ENCODE results near the gene TFF1.

The TFF1 gene

DNA sequence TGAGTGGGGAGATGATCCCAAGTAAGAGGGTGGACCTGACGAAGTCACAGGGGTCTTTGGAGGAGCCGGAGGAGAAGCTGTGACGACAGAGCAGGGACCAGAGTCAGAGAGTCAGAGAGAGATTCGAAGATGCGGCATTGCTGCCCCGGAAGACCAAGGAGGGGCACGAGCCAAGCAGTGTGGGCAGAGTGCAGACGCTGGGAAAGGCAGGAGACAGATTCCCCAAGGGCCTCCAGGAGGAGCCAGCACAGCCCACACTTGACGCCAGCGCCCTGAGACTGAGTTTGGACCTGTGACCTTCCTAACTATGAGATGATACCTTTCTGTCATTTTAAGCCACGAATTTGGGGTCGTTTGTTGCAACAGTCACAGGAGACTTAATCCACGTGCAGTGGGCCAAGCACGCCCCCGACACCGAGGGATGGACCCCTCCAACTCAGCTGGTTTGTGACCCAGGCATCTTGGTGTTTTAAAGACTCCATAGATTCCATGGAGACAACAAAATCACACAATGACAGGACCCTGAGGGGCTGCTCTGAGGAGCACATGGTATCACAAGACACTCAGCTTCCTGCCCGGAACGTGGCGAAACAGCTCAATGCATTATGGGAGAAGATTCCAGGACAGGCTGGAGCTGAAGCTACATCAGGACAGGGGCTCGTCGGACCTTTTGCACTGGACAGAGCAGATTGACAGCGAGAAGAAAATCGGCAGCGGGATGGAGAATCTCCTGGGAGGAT lies 11.0 kb upstream of the TFF1 start:
- TF ChIP-seq, protein P1, sequence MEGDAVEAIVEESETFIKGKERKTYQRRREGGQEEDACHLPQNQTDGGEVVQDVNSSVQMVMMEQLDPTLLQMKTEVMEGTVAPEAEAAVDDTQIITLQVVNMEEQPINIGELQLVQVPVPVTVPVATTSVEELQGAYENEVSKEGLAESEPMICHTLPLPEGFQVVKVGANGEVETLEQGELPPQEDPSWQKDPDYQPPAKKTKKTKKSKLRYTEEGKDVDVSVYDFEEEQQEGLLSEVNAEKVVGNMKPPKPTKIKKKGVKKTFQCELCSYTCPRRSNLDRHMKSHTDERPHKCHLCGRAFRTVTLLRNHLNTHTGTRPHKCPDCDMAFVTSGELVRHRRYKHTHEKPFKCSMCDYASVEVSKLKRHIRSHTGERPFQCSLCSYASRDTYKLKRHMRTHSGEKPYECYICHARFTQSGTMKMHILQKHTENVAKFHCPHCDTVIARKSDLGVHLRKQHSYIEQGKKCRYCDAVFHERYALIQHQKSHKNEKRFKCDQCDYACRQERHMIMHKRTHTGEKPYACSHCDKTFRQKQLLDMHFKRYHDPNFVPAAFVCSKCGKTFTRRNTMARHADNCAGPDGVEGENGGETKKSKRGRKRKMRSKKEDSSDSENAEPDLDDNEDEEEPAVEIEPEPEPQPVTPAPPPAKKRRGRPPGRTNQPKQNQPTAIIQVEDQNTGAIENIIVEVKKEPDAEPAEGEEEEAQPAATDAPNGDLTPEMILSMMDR (IDR thresholded peaks at IDR 0.05), result no peak
- Histone ChIP-seq H3K79me2 (no peaks in the 10 kb centered on the region), H3K36me3 (ENCODE audit: control insufficient read depth, insufficient read depth, low read length) (no peaks in the 10 kb centered on the region), H2AFZ (no peak overlapping the region), H3K4me3 (ENCODE audit: low read depth, low read length) (no peak overlapping the region), H3K9me3 (ENCODE audit: control insufficient read depth, low read length) (no peaks in the 10 kb centered on the region), H3K9ac (no peak overlapping the region), H3K4me2 (ENCODE audit: low read length) (no peak overlapping the region), H3K27ac (no peak overlapping the region), H3K27me3 (ENCODE audit: control insufficient read depth, insufficient read depth, low read length) (no peaks in the 10 kb centered on the region), H3K4me1 (no peaks in the 10 kb centered on the region)

DNA sequence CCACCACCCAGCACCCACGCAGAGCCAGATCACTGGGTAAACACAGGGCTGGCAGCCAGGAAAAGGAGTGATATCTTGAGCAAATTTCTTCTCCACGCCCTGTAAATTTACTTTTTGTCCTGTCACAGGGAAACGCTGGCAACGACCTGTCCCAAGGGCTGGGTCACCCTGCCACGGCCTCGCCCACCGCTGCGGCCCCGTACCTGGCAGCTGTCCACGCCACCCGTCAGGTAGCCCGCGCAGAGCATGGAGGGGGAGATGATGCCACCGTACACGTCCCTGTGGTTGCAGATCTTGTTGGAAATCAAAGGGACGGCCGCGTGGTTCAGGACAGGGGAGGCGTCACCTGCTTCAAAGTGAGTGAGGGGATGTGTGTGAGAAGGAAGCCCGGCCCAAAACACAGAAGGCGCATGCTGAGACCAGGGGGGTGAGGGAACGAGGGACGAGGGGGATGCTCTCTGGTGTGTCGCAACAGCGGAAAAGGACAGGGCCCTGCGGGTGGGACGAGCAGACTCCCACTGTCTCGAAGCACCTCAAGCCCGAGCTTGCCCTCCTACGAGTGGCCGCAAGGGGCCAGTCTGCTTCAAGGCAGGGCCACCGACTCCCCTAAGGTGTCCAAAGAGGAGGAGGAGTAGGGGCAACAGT lies 10.1 kb upstream of the TFF1 start:
- TF ChIP-seq, protein P1 (IDR thresholded peaks at IDR 0.05), result no peak
- H3K9me3 ChIP-seq (ENCODE audit: control insufficient read depth, low read length), result no peaks in the 10 kb centered on the region
- no peaks in the 10 kb centered on the region for H3K36me3 ChIP-seq (ENCODE audit: control insufficient read depth, insufficient read depth, low read length)
- H3K4me1 ChIP-seq, result no peaks in the 10 kb centered on the region
- H3K4me3 ChIP-seq (ENCODE audit: low read depth, low read length), result no peak overlapping the region
- no peak overlapping the region for H3K9ac ChIP-seq
- H3K4me2 ChIP-seq (ENCODE audit: low read length), result no peak overlapping the region
- no peak overlapping the region for H2AFZ ChIP-seq
- H3K79me2 ChIP-seq, result no peaks in the 10 kb centered on the region
- no peaks in the 10 kb centered on the region for H3K27me3 ChIP-seq (ENCODE audit: control insufficient read depth, insufficient read depth, low read length)
- H3K27ac ChIP-seq, result no peak overlapping the region

DNA sequence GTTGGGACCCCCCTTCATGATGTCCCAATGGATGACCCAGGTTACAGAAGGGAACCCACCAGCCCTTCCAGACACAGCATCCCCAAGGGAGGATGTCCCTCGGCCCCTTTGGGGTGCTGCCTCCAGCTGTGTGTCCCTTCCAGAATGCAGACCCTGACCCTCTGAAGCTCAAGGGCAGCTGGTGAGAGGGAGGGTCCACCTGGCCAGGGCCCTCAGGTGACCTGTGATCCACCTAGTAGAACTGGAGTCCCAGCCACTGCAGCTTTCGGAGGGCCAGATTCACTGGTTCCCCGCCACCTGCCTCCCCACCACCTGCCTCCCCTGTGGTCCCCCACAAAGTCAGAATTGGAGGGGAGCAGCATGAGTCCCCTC lies 9.6 kb upstream of the TFF1 start:
- Histone ChIP-seq H3K27ac (no peak overlapping the region), H3K79me2 (no peaks in the 10 kb centered on the region), H3K4me1 (no peaks in the 10 kb centered on the region), H3K9ac (no peak overlapping the region), H2AFZ (no peak overlapping the region), H3K4me2 (ENCODE audit: low read length) (no peak overlapping the region), H3K36me3 (ENCODE audit: control insufficient read depth, insufficient read depth, low read length) (no peaks in the 10 kb centered on the region), H3K4me3 (ENCODE audit: low read depth, low read length) (no peak overlapping the region), H3K27me3 (ENCODE audit: control insufficient read depth, insufficient read depth, low read length) (no peaks in the 10 kb centered on the region), H3K9me3 (ENCODE audit: control insufficient read depth, low read length) (no peaks in the 10 kb centered on the region)
- TF ChIP-seq, protein P1 (IDR thresholded peaks at IDR 0.05), result no peak

DNA sequence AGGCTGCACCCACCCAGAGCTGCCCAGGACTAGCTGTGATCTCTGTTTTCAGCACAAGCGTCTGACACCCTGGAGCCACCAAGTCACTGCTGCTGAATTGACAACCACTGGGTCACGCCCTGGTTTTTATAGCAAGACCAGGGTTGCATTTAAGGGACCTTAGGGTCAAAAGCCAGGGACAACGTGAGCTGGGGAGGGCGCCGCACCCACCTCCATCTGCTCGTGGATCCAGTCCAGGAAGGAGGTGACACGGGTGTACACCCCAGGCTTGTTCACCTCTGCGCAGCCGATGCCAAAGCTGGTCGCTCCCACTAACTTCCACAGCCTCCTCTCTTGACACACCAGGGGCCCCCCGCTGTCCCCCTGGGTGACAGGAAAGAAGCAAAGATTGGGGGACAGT lies 9.2 kb upstream of the TFF1 start:
- Histone ChIP-seq H3K4me2 (ENCODE audit: low read length) (no peak overlapping the region), H3K4me3 (ENCODE audit: low read depth, low read length) (no peak overlapping the region), H3K27ac (no peak overlapping the region), H3K4me1 (no peaks in the 10 kb centered on the region), H3K79me2 (no peaks in the 10 kb centered on the region), H3K9me3 (ENCODE audit: control insufficient read depth, low read length) (no peaks in the 10 kb centered on the region), H3K9ac (no peak overlapping the region), H3K27me3 (ENCODE audit: control insufficient read depth, insufficient read depth, low read length) (no peaks in the 10 kb centered on the region), H3K36me3 (ENCODE audit: control insufficient read depth, insufficient read depth, low read length) (no peaks in the 10 kb centered on the region), H2AFZ (no peak overlapping the region)
- TF ChIP-seq, protein P1 (IDR thresholded peaks at IDR 0.05), result no peak

All from parathyroid adenoma (tissue), 2 donors.